Measurements from ENCODE around the gene RPL27.

Gene RPL27

GRCh38 chr17:43051969-43052368 is 53.8 kb downstream of the RPL27 start:
- DNase-seq (ENCODE audit: low read depth in 2 of 2) = no peak

Data from stimulated activated CD4-positive, alpha-beta T cell treated with anti-CD3 and anti-CD28 coated beads, Interleukin-1b, Interleukin-23, amount 100 ng/mL, for 1 hour (primary cell).